ENCODE results near the gene FNDC3B. TPM values are rescaled to one million over a fixed set of nuclear protein-coding genes. Genes with fewer than 3 reads are reported as not detected.
"Not testable (repeated sequence)": the region's sequence is repeated elsewhere in the genome, so short reads cannot be mapped to it uniquely, and the experiment has no call there.

Gene FNDC3B
- total and polyA plus RNA-seq, 7 donors, result 16.2 to 93.9 (median 50.3) TPM

DNA sequence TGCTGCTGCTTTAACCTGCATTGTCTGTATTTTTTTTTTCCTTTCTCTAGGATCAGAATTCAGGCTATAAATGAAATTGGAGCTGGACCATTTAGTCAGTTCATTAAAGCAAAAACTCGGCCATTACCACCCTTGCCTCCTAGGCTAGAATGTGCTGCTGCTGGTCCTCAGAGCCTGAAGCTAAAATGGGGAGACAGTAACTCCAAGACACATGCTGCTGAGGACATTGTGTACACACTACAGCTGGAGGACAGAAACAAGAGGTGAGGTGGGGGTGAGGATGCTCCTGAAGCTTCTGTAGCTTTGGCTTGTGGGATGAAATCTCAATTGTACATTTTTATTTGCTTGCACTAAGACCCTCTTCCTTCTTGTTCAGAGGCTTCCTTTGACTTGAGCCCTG, 323.2 kb downstream of the FNDC3B start:
- H3K9me3 ChIP-seq, result no peaks in the 10 kb centered on the region
- H3K4me1 ChIP-seq, result peaks cover 0 to 4% (median 2%) of the 10 kb centered on the region in 4 donors
- 88 to 92% methylated on average over 1 of the region's 1 CpG for WGBS, 2 donors
- no peaks in the 10 kb centered on the region for H3K27me3 ChIP-seq
- TF ChIP-seq, protein P1, sequence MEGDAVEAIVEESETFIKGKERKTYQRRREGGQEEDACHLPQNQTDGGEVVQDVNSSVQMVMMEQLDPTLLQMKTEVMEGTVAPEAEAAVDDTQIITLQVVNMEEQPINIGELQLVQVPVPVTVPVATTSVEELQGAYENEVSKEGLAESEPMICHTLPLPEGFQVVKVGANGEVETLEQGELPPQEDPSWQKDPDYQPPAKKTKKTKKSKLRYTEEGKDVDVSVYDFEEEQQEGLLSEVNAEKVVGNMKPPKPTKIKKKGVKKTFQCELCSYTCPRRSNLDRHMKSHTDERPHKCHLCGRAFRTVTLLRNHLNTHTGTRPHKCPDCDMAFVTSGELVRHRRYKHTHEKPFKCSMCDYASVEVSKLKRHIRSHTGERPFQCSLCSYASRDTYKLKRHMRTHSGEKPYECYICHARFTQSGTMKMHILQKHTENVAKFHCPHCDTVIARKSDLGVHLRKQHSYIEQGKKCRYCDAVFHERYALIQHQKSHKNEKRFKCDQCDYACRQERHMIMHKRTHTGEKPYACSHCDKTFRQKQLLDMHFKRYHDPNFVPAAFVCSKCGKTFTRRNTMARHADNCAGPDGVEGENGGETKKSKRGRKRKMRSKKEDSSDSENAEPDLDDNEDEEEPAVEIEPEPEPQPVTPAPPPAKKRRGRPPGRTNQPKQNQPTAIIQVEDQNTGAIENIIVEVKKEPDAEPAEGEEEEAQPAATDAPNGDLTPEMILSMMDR (IDR thresholded peaks at IDR 0.05), result no peak
- no peak for TF ChIP-seq EP300 (IDR thresholded peaks at IDR 0.05)
- no peak for TF ChIP-seq POLR2AphosphoS5 (IDR thresholded peaks at IDR 0.05)
- no peak for TF ChIP-seq POLR2A (IDR thresholded peaks at IDR 0.05)
- peaks cover 0 to 66% (median 15%) of the 10 kb centered on the region in 4 donors for H3K36me3 ChIP-seq
- no peak overlapping the region for H3K27ac ChIP-seq
- DNase-seq, result no peak
- H3K4me3 ChIP-seq, result no peak overlapping the region
- intact Hi-C loops (cut with DNase I), result no loop called here

DNA sequence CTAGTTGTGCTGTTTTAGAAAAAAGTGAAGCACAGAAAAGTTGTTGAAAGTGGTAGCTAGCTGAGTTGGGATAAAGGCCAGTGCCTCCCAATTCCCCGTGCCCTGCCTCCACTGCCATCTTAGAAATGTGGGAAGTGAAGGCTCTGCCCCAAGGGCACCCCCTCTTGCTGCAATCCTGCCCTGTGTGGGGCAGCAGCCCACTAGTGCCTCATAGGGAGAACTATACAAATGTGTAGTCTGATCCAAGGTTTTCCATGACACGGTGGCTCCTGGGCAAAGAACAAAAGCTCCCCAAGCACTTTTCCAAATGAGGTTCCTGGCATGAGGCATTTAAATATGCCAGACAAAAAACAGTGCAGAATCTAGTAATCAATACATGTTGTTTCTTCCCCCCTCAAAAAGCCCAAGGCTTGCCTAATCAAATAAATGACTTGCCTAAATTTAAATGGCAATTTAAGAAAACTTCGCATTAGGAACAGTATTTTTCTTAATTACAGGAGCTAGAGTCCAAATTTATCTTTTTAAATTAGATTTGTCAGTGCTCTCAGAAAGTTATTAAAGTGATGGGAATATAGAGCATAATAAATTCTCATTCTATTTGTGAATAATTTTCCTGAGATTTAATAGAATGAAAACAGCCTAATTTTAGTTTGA, 325.1 kb downstream of the FNDC3B start:
- H3K4me3 ChIP-seq, result no peak overlapping the region
- TF ChIP-seq EP300 (IDR thresholded peaks at IDR 0.05) (no peak), POLR2A (IDR thresholded peaks at IDR 0.05) (no peak), POLR2AphosphoS5 (IDR thresholded peaks at IDR 0.05) (no peak)
- TF ChIP-seq, protein P1 (IDR thresholded peaks at IDR 0.05), result no peak
- no peak for DNase-seq
- peaks cover 0 to 67% (median 15%) of the 10 kb centered on the region in 4 donors for H3K36me3 ChIP-seq
- intact Hi-C loops (cut with DNase I), result no loop called here
- H3K4me1 ChIP-seq, result peaks cover 0 to 6% (median 2%) of the 10 kb centered on the region in 4 donors
- H3K27ac ChIP-seq, result no peak overlapping the region
- H3K9me3 ChIP-seq, result no peaks in the 10 kb centered on the region
- 97% methylated on average over 3 of the region's 3 CpGs for WGBS, 2 donors
- no peaks in the 10 kb centered on the region for H3K27me3 ChIP-seq

DNA sequence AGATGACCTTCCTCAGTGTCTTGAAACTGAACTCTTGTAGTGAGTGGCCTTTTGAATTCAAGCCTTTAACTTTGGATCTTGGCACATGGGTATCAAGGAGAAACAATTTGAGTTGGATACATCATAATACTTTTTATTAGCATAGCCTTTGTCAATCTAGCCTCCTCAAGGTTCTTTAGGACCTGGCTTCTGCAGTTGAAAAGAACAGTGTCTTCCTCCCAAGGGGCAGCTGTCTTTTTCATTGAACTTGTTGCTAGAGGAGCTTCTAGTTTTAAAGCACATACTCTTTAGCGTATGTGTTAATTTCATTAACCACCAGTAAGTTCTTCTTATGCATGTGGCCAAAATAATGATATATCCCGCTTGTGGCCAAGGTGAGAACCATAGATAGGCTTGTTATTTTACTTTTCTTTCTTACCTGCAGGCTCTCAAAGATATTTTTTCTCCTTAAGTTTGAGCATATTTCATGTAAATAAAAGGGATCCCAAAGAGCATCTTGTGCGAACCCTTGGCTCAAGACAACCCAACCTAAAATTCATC, 325.7 kb downstream of the FNDC3B start:
- DNase-seq, result no peak
- H3K9me3 ChIP-seq, result no peaks in the 10 kb centered on the region
- H3K27me3 ChIP-seq, result no peaks in the 10 kb centered on the region
- H3K36me3 ChIP-seq, result peaks cover 0 to 67% (median 15%) of the 10 kb centered on the region in 4 donors
- no peak overlapping the region for H3K4me3 ChIP-seq
- intact Hi-C loops (cut with DNase I), result no loop called here
- no peak overlapping the region for H3K27ac ChIP-seq
- TF ChIP-seq POLR2AphosphoS5 (IDR thresholded peaks at IDR 0.05) (no peak), POLR2A (IDR thresholded peaks at IDR 0.05) (no peak), EP300 (IDR thresholded peaks at IDR 0.05) (no peak)
- TF ChIP-seq, protein P1 (IDR thresholded peaks at IDR 0.05), result no peak
- H3K4me1 ChIP-seq, result peaks cover 0 to 6% (median 3%) of the 10 kb centered on the region in 4 donors
- WGBS, 2 donors, result 97 to 98% methylated on average over 3 of the region's 3 CpGs

GRCh38 chr3:172367205-172368105, 328.1 kb downstream of the FNDC3B start:
- intact Hi-C loops (cut with DNase I), result no loop called here
- Histone ChIP-seq H3K27me3 (no peaks in the 10 kb centered on the region), H3K27ac (no peak overlapping the region), H3K9me3 (no peaks in the 10 kb centered on the region), H3K4me3 (no peak overlapping the region), H3K4me1 (peaks cover 0 to 15% (median 3%) of the 10 kb centered on the region in 4 donors), H3K36me3 (peaks cover 0 to 57% (median 9%) of the 10 kb centered on the region in 4 donors)
- no peak for DNase-seq
- TF ChIP-seq POLR2AphosphoS5 (IDR thresholded peaks at IDR 0.05), result no peak
- no peak for TF ChIP-seq EP300 (IDR thresholded peaks at IDR 0.05)
- TF ChIP-seq, protein P1 (IDR thresholded peaks at IDR 0.05), result no peak
- TF ChIP-seq POLR2A (IDR thresholded peaks at IDR 0.05), result no peak
- WGBS, 2 donors, result 76 to 81% methylated on average over 9 of the region's 9 CpGs

- H3K36me3 ChIP-seq, result peaks cover 0 to 55% (median 2%) of the 10 kb centered on the region in 4 donors
- peaks cover 0 to 15% (median 3%) of the 10 kb centered on the region in 4 donors for H3K4me1 ChIP-seq
- H3K27me3 ChIP-seq; DNase-seq; H3K27ac ChIP-seq; intact Hi-C loops (cut with DNase I); H3K9me3 ChIP-seq; H3K4me3 ChIP-seq: not testable (repeated sequence)
- 92 to 94% methylated on average over 5 of the region's 5 CpGs for WGBS, 2 donors
These were observed 329.2 kb downstream of the FNDC3B start for GRCh38 chr3:172368556-172368955.
